CD4-positive, alpha-beta memory T cell (primary cell): ENCODE data around the gene NMNAT3. TPM values are rescaled to one million over a fixed set of nuclear protein-coding genes. Genes with fewer than 3 reads are reported as not detected.

ENCODE experiments used
- CTCF ChIA-PET: fragments of 350-600 bp; sonication (Branson Sonifier 250); formaldehyde crosslinking; loops from one replicate; lab custom pipeline; 2021; ENCODE audit warnings: inconsistent platforms; ENCODE audit not compliant: partially characterized antibody; lab: Charles Lee
- POLR2A ChIA-PET: fragments of 350-600 bp; sonication (Branson Sonifier 250); formaldehyde crosslinking; loops from one replicate; lab custom pipeline; 2021; ENCODE audit not compliant: partially characterized antibody; lab: Charles Lee
- DNase-seq, 5 donors: peaks; one replicate each; pipeline versions ENCODE4 v3.0.0 to v3.0.0-alpha.2; 2020 to 2022; ENCODE audit warnings: mixed read lengths in 1 of 5
- H3K27ac ChIP-seq: one replicate; pipeline ENCODE4 v1.7.0; 2013; ENCODE audit warnings: low read depth, low read length
- H3K27me3 ChIP-seq: 2 replicates; pipeline ENCODE4 v1.7.0; 2013; ENCODE audit warnings: mild to moderate bottlenecking, low read length, moderate library complexity; ENCODE audit not compliant: insufficient read depth
- H3K36me3 ChIP-seq: 2 replicates; pipeline ENCODE4 v1.7.0; 2013; ENCODE audit warnings: mild to moderate bottlenecking, low read length, moderate library complexity; ENCODE audit not compliant: insufficient read depth
- H3K4me1 ChIP-seq: 2 replicates; pipeline ENCODE4 v1.7.0; 2013; ENCODE audit warnings: mild to moderate bottlenecking, low read length, moderate library complexity; ENCODE audit not compliant: insufficient read depth
- H3K4me3 ChIP-seq, 2 donors: one replicate each; pipeline ENCODE4 v1.7.0; 2013; ENCODE audit warnings: low read length in 2 of 2, mild to moderate bottlenecking in 1 of 2
- H3K9me3 ChIP-seq, 2 donors: one replicate each; pipeline ENCODE4 v1.7.0; 2013; ENCODE audit warnings: low read length in 2 of 2, control low read depth in 1 of 2; ENCODE audit not compliant: control insufficient read depth in 1 of 2
- H3K27ac Mint-ChIP-seq, 7 donors: one replicate each; pipeline ENCODE4 v1.8.0; 2020 to 2021; ENCODE audit warnings: mixed read lengths in 7 of 7, mild to moderate bottlenecking in 6 of 7, inconsistent platforms in 3 of 7, moderate library complexity in 3 of 7
- H3K27me3 Mint-ChIP-seq, 2 donors: one replicate each; pipeline ENCODE4 v1.8.0; 2020 to 2021; ENCODE audit warnings: mixed read lengths in 2 of 2
- H3K36me3 Mint-ChIP-seq, 2 donors: one replicate each; pipeline ENCODE4 v1.8.0; 2020 to 2021; ENCODE audit warnings: mixed read lengths in 2 of 2, inconsistent platforms in 1 of 2, mild to moderate bottlenecking in 1 of 2
- H3K4me1 Mint-ChIP-seq, 4 donors: one replicate each; pipeline ENCODE4 v1.8.0; 2020 to 2021; ENCODE audit warnings: mixed read lengths in 4 of 4, mild to moderate bottlenecking in 1 of 4
- H3K4me3 Mint-ChIP-seq, 8 donors: one replicate each; pipeline ENCODE4 v1.8.0; 2020 to 2021; ENCODE audit warnings: mixed read lengths in 8 of 8, mild to moderate bottlenecking in 7 of 8, moderate library complexity in 6 of 8, inconsistent platforms in 3 of 8
- H3K9me3 Mint-ChIP-seq, 8 donors: one replicate each; pipeline ENCODE4 v1.8.0; 2020 to 2021; ENCODE audit warnings: mixed read lengths in 8 of 8, mild to moderate bottlenecking in 5 of 8, inconsistent platforms in 3 of 8, moderate library complexity in 1 of 8
- intact Hi-C: fragments of 100-400 bp; cut with micrococcal nuclease; formaldehyde crosslinking; loops from one replicate; pipeline ENCODE4 v1.15.1; 2023
- polyA plus RNA-seq, 2 donors: library from polyadenylated mRNA; unstranded; fragments of 300-500 nt; fragmentation: Illumina TruSeq; gene quantifications; one replicate each; pipeline ENCODE4 v1.2.3, GENCODE V29; 2021
- total RNA-seq, 2 experiments: library from RNA; stranded (reverse); gene quantifications; one replicate each; pipeline ENCODE4 v1.2.3, GENCODE V29; 2021

Gene NMNAT3
- total and polyA plus RNA-seq, 4 experiments from 2014 or later = 1.6 to 4.0 (median 2.2) TPM

DNA sequence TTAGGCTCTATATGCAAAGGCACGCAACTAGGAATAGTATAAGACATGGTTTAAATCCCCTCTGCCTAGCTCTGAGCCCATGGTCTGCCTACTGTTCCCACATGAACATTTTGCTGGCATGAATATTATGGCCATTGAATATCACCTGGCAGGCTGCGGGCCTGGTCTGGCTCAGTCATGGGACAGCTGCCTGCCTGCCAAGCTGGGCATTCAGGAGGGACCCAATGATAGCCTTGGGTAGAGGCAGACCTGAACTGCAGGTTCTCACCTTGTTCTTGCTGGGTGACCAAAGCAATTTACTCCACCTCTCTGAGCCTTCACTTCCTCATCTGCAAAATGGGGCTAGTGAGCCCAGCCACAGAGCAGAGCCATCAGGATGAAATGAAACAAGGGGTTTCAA is 149.5 kb downstream of the NMNAT3 start:
- Histone ChIP-seq H3K27ac (no peak overlapping the region), H3K36me3 (no peaks in the 10 kb centered on the region), H3K4me1 (no peaks in the 10 kb centered on the region), H3K9me3 (no peaks in the 10 kb centered on the region), H3K27me3 (no peaks in the 10 kb centered on the region), H3K4me3 (no peak overlapping the region)
- Mint-ChIP-seq H3K36me3 (no peaks in the 10 kb centered on the region), H3K4me3 (no peak overlapping the region), H3K27ac (no peak overlapping the region), H3K4me1 (no peaks in the 10 kb centered on the region), H3K27me3 (peaks cover 0 to 1% of the 10 kb centered on the region in 2 donors), H3K9me3 (no peaks in the 10 kb centered on the region)
- POLR2A ChIA-PET = no interaction called here
- CTCF ChIA-PET = no interaction called here
- no peak for DNase-seq
- intact Hi-C loops = no loop called here

DNA sequence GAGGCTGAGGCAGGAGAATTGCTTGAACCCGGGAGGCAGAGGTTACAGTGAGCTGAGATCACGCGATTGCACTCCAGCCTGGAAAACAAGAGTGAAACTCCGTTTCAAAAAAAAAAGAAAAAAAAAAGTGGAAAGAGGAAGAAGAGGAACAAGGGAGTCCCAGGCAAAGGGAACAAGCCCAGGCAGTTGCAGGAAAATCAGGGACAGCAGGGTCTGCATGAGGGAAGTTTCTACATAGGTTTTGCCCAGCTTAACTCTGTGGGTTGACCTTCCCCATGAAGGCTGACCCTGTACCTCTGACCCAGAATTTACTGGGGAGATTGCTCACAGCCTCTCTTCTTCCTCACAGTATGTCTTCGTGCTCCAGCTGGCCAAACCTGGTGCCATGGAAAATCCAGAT is 150.5 kb downstream of the NMNAT3 start:
- intact Hi-C loops = no loop called here

DNA sequence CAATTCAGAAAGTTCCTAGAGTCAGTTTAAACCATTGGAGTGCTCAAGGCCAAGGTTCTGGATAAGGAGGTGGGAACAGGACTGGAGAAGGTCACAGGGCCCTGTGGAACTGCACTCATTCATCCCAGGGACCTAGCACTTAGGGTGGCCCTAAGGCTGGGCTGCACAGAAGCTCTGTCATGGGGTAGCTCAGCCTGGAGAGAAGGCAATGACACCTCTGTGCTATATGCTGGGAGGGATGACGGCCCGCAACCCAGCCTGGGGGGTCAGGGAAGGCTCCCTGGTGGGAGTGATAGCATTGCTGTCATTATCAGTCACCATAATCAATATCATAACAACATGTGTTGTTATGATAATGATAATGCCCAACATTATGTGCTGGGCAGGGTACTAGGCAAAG is 151.6 kb downstream of the NMNAT3 start:
- Mint-ChIP-seq H3K4me3 (no peak overlapping the region), H3K27me3 (peaks cover 0 to 1% of the 10 kb centered on the region in 2 donors), H3K27ac (no peak overlapping the region), H3K36me3 (no peaks in the 10 kb centered on the region), H3K4me1 (no peaks in the 10 kb centered on the region), H3K9me3 (no peaks in the 10 kb centered on the region)
- Histone ChIP-seq H3K27me3 (no peaks in the 10 kb centered on the region), H3K4me3 (no peak overlapping the region), H3K27ac (no peak overlapping the region), H3K9me3 (no peaks in the 10 kb centered on the region), H3K36me3 (no peaks in the 10 kb centered on the region), H3K4me1 (no peaks in the 10 kb centered on the region)
- no peak for DNase-seq
- ChIA-PET CTCF (no interaction called here), POLR2A (no interaction called here)
- intact Hi-C loops = no loop called here

More for the DNA sequence above, 150.5 kb downstream of the NMNAT3 start:
- no peaks in the 10 kb centered on the region for H3K36me3 Mint-ChIP-seq
- H3K9me3 Mint-ChIP-seq = no peaks in the 10 kb centered on the region
- POLR2A ChIA-PET = no interaction called here
- no peaks in the 10 kb centered on the region for H3K4me1 Mint-ChIP-seq
- no peak overlapping the region for H3K4me3 Mint-ChIP-seq
- Histone ChIP-seq H3K27ac (no peak overlapping the region), H3K27me3 (no peaks in the 10 kb centered on the region), H3K36me3 (no peaks in the 10 kb centered on the region), H3K4me3 (no peak overlapping the region), H3K4me1 (no peaks in the 10 kb centered on the region), H3K9me3 (no peaks in the 10 kb centered on the region)
- CTCF ChIA-PET = no interaction called here
- H3K27ac Mint-ChIP-seq = no peak overlapping the region
- H3K27me3 Mint-ChIP-seq = peaks cover 0 to 1% of the 10 kb centered on the region in 2 donors
- no peak for DNase-seq

DNA sequence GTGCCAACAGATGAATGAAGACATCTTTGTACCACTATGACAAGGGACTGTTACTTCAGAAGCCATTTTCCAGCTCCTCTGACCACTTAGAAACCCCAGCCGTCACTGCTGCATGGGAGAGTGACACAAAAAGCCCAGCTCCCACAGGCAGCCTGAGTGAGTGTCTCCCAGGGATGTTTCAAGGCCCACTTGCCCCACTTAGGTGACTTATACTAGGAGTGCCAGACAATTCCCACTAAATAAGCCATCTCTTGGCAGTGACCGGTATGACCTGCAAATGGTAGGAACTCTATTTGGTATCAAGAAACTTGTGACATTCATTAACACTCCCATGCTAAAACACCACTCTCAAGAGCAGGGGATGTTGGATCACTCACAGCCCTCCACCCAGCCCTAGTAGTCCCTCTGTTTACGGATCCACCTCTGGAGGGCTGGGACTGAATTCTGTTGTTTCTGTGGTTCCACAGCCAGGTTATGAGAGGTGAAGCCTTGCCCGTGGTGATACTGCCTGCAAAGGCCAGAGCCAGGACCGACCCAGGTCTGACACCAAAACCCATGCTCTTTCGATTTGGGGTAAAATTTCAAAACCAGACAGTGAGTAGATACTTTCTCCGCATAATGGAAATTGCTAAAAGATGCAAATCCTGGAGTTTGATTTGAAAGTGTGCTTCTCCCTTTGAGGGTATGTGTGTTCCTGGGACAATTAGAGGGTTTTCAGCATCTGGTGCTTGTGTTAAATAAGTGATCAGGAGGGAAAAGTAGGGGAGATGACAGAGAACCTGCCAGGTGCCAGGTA is 152.7 kb downstream of the NMNAT3 start:
- POLR2A ChIA-PET = no interaction called here
- H3K4me3 ChIP-seq = no peak overlapping the region
- CTCF ChIA-PET = no interaction called here
- no peaks in the 10 kb centered on the region for H3K9me3 ChIP-seq
- Mint-ChIP-seq H3K27ac (no peak overlapping the region), H3K9me3 (no peaks in the 10 kb centered on the region), H3K36me3 (no peaks in the 10 kb centered on the region), H3K4me3 (no peak overlapping the region), H3K27me3 (peaks cover 0 to 1% of the 10 kb centered on the region in 2 donors), H3K4me1 (no peaks in the 10 kb centered on the region)
- H3K4me1 ChIP-seq = no peaks in the 10 kb centered on the region
- H3K27ac ChIP-seq = no peak overlapping the region
- H3K27me3 ChIP-seq = no peaks in the 10 kb centered on the region
- no peaks in the 10 kb centered on the region for H3K36me3 ChIP-seq
- intact Hi-C loops = no loop called here
- DNase-seq = no peak

DNA sequence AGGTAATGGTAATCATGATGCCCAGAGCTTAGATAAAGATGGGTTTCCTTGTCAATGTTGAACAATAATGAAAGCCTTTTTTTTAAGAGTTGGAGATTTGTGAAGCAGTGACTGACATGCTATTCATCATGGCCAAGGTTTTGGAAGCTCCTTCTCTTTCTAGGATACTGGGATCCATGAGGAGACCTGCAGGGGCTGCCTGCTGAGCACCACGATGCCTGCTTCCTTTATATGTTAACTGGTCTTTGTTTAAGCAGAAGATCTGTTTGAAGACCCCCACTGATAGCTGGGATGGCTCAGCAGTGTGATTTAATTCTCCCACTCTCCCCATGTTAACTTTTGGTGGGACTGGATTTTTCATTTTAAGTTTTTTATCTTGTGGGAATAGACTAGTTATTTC is 154.1 kb downstream of the NMNAT3 start:
- Mint-ChIP-seq H3K27ac (no peak overlapping the region), H3K27me3 (peaks cover 0 to 1% of the 10 kb centered on the region in 2 donors), H3K4me1 (no peaks in the 10 kb centered on the region), H3K4me3 (no peak overlapping the region), H3K9me3 (no peaks in the 10 kb centered on the region), H3K36me3 (no peaks in the 10 kb centered on the region)
- Histone ChIP-seq H3K36me3 (no peaks in the 10 kb centered on the region), H3K27ac (no peak overlapping the region), H3K27me3 (no peaks in the 10 kb centered on the region), H3K4me1 (no peaks in the 10 kb centered on the region), H3K9me3 (no peaks in the 10 kb centered on the region), H3K4me3 (no peak overlapping the region)
- ChIA-PET POLR2A (no interaction called here), CTCF (no interaction called here)
- no peak for DNase-seq
- intact Hi-C loops = no loop called here

DNA sequence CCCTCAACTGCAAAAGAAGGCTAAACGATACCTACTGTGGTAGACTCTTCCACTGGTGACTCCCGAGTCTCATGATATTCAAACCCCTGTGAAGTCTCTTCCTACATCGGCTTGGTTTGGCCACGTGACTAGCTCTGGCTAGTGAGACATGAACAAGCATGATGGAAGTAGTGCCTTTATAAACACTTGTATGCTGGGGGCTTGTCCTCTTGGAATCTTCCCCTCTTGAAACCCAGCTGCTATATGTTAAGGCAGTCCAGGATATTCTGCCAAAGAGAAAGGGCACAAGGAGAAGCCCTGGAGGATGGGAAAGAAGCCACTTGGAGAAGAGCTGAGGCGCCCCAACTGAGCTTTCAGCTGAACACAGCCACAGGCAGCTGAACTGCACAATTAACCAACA is 154.6 kb downstream of the NMNAT3 start:
- Mint-ChIP-seq H3K36me3 (no peaks in the 10 kb centered on the region), H3K27ac (no peak overlapping the region), H3K27me3 (peaks cover 0 to 1% of the 10 kb centered on the region in 2 donors), H3K4me3 (no peak overlapping the region), H3K4me1 (no peaks in the 10 kb centered on the region), H3K9me3 (no peaks in the 10 kb centered on the region)
- intact Hi-C loops = no loop called here
- Histone ChIP-seq H3K9me3 (no peaks in the 10 kb centered on the region), H3K4me1 (no peaks in the 10 kb centered on the region), H3K27me3 (no peaks in the 10 kb centered on the region), H3K36me3 (no peaks in the 10 kb centered on the region), H3K27ac (no peak overlapping the region), H3K4me3 (no peak overlapping the region)
- ChIA-PET CTCF (no interaction called here), POLR2A (no interaction called here)
- no peak for DNase-seq

DNA sequence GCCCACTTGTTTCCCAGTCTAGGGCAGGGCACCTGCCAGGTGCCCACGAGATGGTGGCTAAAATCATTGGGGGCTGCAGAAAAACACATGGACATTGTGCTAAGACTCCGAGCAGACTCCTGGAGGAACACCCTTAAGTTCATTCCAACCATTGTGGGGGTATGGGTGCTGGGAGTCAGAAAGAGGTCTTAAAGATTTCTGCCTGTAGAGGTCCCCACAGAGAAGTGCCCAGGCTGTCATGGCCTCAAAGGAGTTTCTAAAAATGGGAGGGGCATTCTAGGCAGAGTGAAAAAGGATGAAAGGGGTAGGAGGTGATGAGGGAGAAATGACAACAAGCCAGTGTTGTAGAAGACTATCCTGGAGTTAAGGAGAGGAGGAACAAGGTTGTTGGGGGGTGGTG is 155.4 kb downstream of the NMNAT3 start:
- Histone ChIP-seq H3K36me3 (no peaks in the 10 kb centered on the region), H3K4me1 (no peaks in the 10 kb centered on the region), H3K4me3 (no peak overlapping the region), H3K27ac (no peak overlapping the region), H3K27me3 (no peaks in the 10 kb centered on the region), H3K9me3 (no peaks in the 10 kb centered on the region)
- H3K27ac Mint-ChIP-seq = no peak overlapping the region
- POLR2A ChIA-PET = no interaction called here
- H3K36me3 Mint-ChIP-seq = no peaks in the 10 kb centered on the region
- H3K27me3 Mint-ChIP-seq = peaks cover 0 to 1% of the 10 kb centered on the region in 2 donors
- no peaks in the 10 kb centered on the region for H3K4me1 Mint-ChIP-seq
- CTCF ChIA-PET = no interaction called here
- no peak overlapping the region for H3K4me3 Mint-ChIP-seq
- H3K9me3 Mint-ChIP-seq = no peaks in the 10 kb centered on the region
- DNase-seq = no peak
- intact Hi-C loops = no loop called here
